ENCODE data around the gene KIAA1958.

The KIAA1958 gene

DNA sequence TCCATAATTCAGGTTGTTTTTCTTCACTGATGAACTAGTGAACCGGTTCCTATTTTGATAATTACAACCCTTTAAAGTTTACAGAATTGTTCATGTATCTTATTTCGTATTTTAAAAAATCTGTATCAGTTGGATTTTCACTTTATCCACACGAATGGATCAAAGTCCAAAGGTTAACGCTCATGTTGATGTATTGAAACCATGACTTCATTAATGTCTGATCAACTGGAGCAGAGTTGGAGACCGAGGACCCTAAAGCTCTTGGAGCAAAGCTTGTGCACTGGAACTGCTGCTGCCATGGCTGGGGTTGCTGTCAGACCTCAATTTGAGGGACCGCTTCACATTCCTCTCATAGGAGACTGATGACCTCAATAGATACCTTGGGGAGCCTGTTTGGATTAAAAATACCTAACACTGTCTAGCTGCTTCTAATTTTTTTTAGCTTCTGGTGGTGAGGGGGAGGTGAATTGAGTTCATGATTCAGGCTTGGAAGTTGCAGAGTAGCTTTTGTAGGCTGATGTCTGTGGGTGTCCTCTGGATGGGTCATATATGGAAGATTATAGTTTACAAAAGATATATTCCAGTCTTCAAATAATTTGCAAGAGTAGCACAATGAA lies 45.1 kb downstream of the KIAA1958 start:
- no peak for DNase-seq

DNA sequence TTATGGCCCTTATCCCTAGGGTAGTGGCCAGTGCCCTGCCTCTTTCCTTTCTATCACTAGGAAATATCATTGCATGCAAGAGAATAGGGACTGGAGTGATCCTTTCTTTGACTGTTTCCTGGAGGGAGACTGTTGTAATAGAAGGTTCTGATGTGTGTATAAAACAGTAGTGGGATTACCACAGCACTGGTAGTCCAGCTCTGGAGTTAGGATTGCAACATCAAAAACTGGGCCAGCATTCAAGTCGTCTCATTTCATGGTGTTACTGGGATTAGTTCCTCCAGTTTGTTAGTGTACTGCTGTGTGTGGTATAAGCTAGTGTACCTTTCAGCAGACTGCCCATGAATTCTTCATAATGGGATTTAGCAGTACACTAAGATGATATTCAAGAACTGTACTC lies 45.8 kb downstream of the KIAA1958 start:
- no peak for DNase-seq

DNA sequence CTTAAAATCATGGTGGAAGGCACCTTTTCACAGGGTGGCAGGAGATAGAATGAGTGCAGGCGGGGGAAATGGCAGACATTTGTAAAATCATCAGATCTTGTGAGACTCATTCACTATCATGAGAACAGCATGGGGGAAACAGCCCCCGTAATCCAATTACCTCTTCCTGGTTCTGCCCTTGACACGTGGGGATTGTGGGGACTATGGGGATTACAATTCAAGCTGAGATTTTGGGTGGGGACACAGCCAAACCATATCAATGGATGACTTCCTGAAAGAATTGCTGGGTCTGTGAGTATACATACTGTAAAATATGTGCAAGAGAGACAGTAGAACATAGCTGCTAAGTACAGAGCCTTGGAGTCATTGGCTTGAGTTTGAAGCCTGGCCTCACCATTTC lies 47.0 kb downstream of the KIAA1958 start:
- DNase-seq, result no peak

DNA sequence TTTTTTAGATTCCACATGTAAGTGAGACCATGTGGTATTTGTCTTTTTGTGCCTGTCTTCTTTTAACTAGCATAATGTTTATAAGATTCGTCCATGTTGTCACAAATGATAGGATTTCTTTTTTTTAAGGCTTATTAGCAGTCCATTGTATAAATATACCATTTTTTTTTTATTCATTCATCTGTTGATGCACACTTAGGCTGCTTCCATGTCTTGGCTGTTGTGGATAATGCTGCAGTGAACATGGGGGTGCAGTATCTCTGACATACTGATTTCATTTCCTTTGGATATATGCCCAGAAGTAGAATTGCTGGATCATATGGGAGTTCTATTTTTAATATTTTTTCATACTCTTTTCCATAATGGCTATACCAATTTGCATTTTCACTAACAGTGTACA lies 48.7 kb downstream of the KIAA1958 start:
- DNase-seq, result peak; percentile 73

DNA sequence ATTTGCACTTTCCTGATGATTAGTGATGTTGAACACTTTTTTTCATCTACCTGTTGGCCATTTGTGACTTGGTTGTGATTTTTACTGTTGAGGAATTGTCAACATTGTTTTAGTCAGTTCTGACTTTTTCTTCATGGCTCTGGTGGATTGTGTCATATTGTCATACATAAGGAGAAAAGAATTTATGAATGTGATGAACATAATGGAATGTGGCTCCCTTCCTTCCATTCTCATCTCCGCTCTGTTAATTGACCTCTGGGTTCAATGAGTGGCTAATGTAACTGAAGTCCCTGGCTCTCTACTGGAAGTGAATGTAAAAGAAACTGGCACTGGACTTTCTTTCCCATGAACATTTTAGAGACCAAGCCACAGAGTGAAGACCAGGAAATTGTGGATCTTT lies 49.2 kb downstream of the KIAA1958 start:
- DNase-seq, result peak; percentile 53

DNA sequence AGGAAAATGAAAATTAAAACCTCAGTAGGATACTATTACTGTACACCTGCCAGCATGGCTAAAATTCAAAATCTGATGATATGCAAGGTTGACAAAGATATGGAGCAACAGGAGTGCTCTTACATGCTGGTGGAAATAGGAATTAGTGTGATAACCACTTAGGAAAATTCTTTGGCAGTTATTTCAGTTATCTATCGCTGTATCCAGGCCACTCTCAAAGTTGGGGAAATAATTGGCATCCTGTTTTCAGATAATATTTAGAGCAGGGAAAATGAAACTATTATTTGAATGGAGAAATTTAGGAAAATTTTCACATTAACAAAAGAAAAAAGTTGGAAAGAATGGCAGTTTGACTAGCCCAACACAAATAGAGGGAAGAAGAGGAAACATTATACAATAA lies 50.9 kb downstream of the KIAA1958 start:
- DNase-seq, result no peak

DNA sequence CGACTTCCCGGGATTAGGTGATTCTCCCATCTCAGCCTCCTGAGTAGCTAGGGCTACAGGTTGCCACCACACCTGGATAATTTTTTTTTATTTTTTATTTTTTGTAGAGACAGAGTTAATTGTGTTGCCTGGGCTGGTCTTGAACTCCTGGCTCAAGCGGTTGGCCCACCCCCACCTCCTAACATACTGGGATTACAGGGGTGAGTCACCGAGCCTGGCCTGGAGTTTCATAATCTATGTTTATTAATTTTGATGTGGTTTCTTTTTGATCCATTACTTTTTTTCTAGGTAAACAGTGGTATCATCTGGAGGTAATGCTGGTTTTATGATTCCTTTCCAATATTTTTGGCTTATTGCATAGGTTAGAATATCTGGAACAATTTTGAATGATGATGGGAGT lies 54.2 kb downstream of the KIAA1958 start:
- no peak for DNase-seq

DNA sequence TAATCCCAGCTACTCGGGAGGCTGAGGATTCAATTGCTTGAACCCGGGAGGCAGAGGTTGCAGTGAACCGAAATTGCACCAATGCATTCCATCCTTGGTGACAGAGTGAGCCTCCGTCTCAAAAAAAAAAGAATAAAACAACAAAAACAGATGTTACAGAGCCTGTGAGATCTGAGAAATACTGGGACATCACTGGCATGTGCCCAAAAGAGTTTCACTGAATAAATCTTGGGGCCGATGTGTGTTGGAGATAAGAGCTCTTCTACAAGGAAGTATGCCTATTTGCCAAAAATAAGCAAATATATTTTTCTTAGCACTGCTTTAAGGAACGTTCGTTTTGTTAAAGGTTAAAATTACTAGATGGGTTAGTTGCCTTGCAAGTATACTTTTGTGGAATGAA lies 55.1 kb downstream of the KIAA1958 start:
- DNase-seq, result peak; percentile 30

DNA sequence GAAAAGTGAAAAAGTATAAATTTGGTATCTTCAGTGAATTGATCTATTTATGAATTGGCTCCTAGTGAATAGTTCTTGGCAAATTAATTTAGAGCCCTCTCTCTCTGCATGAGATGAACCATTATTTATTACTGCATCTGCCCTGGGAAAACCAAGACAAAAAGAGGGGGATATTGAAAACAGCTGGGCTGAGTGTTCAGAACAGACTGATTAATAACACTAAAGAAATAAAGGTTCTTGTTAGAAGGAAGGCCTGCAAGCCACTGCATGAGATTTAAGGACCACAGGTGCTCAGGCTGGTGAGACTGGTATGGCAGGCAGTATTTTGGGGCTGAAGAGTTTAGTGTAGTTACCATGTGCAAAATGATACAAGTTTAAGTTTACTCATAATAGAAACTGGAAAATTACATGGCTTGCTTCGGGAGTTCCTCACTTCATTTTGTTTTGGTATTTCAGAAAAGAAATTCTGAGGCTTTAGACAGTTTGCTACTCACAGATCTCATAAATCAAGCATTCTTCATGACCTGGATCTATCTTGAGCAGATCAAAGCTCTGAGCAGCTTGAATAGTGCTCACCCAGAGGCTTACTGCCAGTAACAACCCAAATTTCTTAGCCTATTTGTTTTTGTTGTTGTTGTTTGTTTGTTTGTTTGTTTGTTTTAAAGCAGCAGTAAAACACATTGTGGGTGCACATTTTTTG lies 56.1 kb downstream of the KIAA1958 start:
- DNase-seq, result peak; percentile 19

DNA sequence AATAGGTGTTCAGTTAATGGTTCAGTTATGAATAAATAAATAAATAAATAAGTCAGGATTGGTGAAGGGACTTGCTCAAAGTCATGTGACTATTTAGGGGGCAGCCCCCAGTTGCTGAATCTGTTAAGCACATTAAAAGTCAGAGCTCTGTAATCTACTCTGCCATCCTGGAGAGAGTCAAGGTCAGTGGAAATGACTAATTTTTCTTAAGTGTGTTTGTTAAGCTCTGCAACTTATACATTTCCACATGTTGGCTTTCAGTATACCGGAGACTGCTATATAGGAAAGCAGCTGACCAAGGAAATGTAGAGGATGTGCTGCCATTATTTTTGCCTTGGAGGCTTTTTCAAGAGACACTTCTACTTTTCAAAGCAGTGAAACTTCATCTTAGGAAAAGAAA lies 57.9 kb downstream of the KIAA1958 start:
- no peak for DNase-seq

DNA sequence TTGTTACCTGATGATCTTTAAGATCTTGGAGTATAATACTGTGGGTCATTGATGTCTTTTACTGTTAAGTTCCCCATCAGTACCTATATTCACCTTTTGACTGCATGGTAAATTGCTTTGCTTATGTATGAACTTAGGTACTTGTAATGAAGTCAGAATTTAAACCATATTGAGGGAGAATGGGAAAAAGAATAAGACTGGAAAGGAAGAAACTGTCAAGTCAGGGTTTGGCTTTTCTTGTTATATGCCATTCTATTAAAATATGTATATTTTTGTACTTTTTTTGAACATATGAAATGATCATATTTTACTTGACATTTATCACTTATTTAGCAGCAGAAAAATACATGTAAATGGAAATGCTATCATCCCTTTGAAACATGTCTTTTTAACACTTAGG lies 58.6 kb downstream of the KIAA1958 start:
- DNase-seq, result no peak

DNA sequence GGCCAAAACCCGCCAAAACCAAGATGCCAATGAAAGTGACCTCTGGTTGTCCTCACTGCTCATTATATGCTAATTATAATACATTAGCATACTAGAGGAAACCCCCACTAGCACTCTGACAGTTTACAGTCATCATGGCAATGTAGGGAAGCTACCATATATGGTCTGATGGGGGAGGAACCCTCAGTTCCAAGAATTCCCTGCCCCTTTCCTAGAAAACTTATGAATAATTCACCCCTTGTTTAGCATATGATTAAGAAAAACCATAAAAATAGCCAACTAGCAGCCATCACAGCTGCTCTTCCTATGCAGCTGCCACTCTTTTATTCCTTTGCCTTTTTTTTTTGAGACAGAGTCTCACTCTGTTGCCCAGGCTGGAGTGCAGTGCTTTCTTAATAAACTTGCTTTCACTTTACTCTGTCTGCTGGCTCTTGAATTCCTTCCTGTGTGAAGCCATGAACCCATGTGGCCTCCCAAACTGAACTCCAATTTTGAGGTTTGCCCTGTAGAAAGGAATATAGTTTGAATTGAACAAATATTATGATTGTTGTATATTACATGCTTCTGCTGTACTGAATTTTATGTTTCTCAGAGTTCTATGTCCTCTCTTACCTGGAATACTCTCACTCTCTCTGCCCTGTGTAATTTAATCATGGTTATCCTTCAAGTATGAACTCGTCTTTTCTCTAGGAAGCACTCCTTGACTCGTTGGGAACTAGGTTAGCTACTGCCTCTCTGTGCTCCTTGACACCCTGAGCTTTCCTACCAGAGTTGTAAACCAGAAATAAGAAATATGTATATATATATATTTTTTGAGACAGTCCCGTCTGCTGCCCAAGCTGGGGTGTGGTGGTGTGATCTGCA lies 59.8 kb downstream of the KIAA1958 start:
- DNase-seq, result no peak

DNA sequence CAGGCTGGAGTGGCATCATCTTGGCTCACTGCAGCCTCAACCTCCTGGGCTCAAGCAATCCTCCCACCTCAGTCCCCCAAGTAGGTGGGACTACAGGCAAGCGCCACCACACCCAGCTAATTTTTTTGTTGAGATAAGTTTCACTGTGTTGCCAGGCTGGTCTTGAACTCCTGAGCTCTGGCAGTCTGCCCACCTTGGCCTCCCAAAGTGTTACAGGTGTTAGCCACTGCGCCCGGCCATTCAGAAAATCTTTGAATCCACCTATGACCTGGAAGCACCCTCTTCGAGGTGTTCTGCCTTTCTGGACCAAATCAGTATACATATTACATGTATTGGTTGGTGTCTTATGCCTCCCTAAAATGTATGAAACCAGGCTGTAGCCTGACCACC lies 61.4 kb downstream of the KIAA1958 start:
- no peak for DNase-seq

DNA sequence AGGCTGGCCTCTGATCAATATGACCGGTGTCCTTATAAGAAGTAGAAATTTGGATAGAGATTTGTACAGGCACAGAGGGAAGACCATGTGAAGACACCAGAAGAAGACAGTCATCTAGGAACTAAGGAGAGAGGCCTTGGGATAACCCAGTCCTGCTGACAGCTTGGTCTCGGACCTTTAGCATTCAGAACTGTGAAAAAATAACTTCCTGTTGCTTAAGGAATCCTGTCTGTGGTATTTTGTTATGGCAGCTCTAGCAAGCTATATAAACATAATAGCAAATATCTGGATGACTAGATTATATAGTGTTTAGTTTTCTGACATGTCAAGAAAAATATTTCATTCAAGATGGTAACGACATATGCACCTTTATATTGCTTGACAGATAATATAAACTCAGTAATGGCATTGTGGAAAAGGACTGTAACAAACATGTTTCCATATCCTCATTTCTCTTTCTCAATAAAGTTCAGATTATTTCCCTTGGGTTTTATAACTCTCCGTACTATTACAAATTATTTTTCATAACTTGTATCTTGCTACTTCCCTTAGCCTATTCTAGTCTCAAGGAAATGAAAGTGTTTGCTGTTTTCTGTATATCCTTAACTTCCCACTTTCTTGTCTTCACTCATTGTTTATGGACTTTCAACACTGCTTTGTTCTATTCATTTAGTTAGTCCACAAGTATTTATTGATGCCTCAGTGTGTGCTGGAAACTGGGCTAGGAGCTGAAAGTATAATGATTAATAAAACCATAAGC lies 62.4 kb downstream of the KIAA1958 start:
- no peak for DNase-seq

DNA sequence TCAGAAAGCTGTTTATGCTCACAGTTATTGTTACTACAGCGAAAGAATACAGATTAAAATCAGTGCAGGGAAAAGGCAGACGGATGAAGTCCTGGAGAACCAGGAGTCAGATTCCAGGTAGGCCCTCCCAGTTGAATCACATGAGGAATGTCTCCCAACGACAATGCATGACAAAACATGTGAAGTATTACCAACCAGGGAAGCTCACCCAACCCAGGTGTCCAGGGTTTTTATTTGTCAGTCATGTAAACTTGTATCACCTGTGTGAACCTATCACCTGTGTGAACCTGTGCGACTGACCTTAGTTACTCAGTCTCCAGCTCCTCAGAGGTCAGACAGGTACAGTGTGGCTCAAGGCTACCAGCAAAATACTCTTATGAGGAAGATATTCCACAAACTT lies 63.9 kb downstream of the KIAA1958 start:
- DNase-seq, result no peak

DNA sequence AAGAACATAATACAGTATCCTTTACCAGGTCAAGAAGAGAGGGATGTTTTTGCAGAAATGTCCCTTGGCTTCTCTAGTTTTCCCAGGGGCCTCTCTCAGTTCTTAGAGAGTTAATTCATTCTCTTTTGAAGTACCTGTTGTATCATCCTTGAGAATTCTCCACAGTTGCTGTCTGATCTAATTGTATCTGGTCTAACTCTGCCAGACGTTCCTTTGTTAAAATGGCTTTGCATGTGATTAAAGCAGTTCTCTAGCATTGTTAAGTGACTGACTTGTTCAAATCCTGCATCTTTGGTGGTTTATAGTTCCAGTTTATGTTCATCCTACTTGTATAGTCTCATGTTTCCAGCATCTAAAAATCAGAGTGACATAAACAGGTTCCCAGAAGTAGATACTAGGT lies 65.0 kb downstream of the KIAA1958 start:
- no peak for DNase-seq

DNA sequence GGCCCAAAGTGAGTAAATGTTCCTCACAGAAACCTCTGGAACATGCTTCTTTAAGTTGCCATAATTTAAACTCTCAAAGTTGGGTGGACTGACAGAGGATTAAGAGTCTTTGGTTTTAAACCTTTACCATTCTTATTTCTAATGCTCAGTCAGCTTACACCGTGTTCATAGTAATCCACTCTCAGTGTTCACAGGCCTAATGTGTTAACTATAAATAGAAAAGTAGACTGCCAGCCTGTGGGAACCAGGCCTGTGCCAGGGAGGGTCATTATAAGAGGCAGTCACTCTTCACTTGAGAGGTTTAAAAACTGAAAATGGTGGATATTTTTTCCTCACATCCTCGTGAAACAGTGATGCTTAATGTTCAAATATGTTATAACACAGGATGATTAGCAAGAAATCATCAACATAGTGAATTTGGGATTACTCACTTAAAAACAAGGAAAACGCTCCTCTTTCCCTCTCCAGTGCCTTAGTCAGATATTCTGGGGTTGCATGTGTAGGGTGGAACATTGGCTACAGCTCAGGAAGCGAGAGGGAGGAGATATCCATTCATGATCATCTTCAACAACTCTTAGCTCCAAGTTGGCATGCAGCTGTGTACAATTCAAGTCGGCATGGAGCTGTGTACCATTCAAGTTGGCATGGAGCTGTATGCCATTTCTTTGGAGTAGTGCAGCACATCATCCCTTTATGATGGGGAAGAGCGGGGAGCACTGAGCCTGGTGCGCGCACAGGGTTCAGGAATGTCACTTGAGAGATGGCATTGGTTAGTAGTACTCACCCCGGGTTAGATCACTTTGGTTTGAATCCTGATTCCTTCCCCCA lies 65.8 kb downstream of the KIAA1958 start:
- no peak for DNase-seq

DNA sequence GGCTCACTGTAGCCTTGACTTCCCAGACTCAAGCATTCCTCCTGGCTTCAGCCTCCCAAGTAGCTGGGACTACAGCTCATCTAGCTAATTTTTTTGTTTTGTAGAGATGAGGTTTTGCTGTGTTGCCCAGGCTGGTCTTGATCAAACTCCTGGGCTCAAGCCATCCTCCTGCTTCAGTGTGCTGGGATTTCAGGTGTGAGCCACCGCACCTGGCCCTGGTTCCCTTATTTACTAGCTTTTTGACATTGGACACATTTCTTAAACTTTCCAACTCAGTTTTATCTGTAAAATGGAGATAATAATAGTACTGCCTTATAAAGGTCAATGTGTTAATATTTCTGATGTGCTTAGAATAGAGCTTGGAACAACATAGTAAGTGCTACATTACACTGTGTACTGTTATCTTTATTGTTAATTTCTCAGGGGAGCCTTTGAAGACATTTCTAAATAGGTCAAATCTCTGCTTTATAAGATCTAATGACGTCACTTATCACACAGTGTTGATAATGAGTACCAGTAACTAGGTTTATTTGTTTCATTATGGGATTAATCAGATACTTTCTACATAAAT lies 66.7 kb downstream of the KIAA1958 start:
- DNase-seq, result no peak

DNA sequence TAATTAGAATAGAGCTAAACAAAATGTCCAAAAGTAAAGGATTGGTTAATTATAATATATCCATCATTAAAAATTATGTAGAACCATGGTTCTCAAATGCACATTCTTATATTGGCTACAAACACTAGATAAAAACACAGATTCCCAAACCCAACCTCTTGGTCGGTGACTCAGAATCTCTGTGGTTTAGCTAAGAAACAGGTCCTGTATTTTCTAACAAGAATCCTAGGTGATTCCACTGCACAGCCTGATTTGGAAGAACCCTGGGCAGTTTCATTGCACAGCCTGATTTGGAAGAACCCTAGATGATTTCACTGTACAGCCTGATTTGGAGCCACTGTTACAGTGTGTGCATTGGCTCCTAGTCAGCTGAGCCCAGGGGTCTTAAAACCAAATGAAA lies 67.9 kb downstream of the KIAA1958 start:
- DNase-seq, result no peak

DNA sequence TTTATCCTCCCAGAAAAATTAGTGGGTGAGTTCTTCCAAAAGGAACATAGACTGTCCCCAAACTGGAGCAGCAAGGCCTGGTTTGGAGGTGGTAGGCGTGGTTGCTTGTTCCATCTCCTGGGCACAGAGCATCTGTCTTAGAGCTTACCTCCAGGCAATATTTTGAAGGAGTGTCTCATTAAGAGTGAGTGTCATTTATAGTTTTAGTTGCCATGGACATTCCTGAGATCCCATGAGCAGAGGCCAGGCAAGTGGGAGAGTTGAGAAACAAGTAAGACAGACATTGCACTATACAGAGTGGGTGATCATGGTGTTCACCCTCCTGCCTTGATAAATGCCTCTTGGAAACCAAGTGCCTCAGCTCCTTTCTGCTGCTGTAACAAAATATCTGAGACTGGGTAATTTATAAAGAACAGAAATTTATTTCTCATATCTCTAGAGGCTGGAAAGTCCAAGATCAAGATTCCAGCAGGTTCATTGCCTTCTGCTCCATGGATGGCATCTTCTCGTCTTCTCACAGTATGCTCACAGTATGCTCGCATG lies 68.5 kb downstream of the KIAA1958 start:
- DNase-seq, result no peak

DNA sequence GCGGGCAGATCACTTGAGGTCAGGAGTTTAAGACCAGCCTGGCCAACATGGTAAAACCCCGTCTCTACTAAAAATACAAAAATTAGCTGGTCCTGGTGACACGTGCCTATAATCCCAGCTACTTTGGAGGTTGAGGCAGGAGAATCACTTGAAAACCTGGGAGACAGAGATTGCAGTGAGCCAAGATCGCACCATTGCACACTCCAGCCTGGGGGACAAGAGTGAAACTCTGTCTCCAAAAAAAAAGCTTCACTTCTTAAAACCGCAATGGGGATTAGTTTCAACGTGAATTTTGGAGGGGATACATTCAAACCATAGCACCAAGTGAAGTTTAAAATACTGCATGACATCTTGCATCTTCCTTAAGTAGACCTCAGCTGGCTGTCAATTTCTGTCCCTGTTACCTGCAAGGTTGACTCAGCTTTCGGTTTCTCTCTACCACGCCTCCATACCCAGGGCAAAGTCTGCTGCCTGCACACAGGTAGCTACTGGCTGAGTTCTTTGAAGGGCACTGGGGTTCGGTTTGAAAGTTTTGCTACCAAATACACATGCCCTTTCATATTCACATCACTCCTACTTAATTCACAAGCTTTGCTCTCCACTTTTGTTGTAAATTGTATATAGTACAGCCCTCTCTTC lies 69.3 kb downstream of the KIAA1958 start:
- DNase-seq, result no peak
